Hematopoietic multipotent progenitor cell treated with erythropoietin and hydrocortisone succinate and interleukin-3 and kit ligand, for 4 days (in vitro differentiated cells): Measurements from ENCODE around the gene FBXO3.

Experiments
- DNase-seq: peaks from one replicate; pipeline ENCODE4 v3.0.0-alpha.2; 2015

FBXO3 gene

GRCh38 chr11:33700063-33700501, 74.2 kb downstream of the FBXO3 start:
- DNase-seq = no peak

GRCh38 chr11:33699515-33700062, 74.7 kb downstream of the FBXO3 start:
- no peak for DNase-seq

- no peak for DNase-seq
These were observed 75.4 kb downstream of the FBXO3 start for GRCh38 chr11:33698921-33699320.

GRCh38 chr11:33697997-33698396, 76.3 kb downstream of the FBXO3 start:
- DNase-seq = no peak

- no peak for DNase-seq
These were observed 77.2 kb downstream of the FBXO3 start for GRCh38 chr11:33696931-33697638.

GRCh38 chr11:33696411-33696810, 77.9 kb downstream of the FBXO3 start:
- DNase-seq = no peak

- no peak for DNase-seq
These were observed 79.2 kb downstream of the FBXO3 start for GRCh38 chr11:33695051-33695566.

- DNase-seq = peak; percentile 49
These were observed 79.8 kb downstream of the FBXO3 start for GRCh38 chr11:33694346-33695050.

GRCh38 chr11:33692541-33692940, 81.8 kb downstream of the FBXO3 start:
- no peak for DNase-seq

GRCh38 chr11:33692013-33692504, 82.3 kb downstream of the FBXO3 start:
- DNase-seq = no peak

GRCh38 chr11:33691066-33691864, 83.1 kb downstream of the FBXO3 start:
- no peak for DNase-seq
